ENCODE results near the gene RABL2B.

RABL2B gene

GRCh38 chr22:50737728-50738648 lies 45.4 kb downstream of the RABL2B start, which contains the start of gene ACR:
Gene ACR (plus strand): TSS chr22:50738204. CDS start chr22:50738236, 32 bp downstream.
- peak; percentile 36 for DNase-seq

- no peak for DNase-seq
Observed at GRCh38 chr22:50735739-50736030, 47.8 kb downstream of the RABL2B start.

GRCh38 chr22:50734986-50735738 lies 48.3 kb downstream of the RABL2B start:
- DNase-seq: peak; percentile 13

GRCh38 chr22:50734343-50734771 lies 49.1 kb downstream of the RABL2B start:
- peak; percentile 35 for DNase-seq

GRCh38 chr22:50733521-50734342 lies 49.7 kb downstream of the RABL2B start:
- DNase-seq: no peak

- DNase-seq: no peak
Observed at GRCh38 chr22:50732681-50733080, 50.8 kb downstream of the RABL2B start.

GRCh38 chr22:50731811-50732624 lies 51.4 kb downstream of the RABL2B start:
- DNase-seq: no peak

GRCh38 chr22:50730941-50731661 lies 52.3 kb downstream of the RABL2B start:
- no peak for DNase-seq

- DNase-seq: no peak
Observed at GRCh38 chr22:50730013-50730891, 53.2 kb downstream of the RABL2B start.

GRCh38 chr22:50729391-50730012 lies 53.9 kb downstream of the RABL2B start:
- no peak for DNase-seq

- DNase-seq: no peak
Observed at GRCh38 chr22:50728523-50728931, 54.9 kb downstream of the RABL2B start.

- DNase-seq: no peak
Observed at GRCh38 chr22:50727678-50728522, 55.5 kb downstream of the RABL2B start.

GRCh38 chr22:50726643-50727340 lies 56.6 kb downstream of the RABL2B start:
- no peak for DNase-seq

- no peak for DNase-seq
Observed at GRCh38 chr22:50725597-50725996, 57.8 kb downstream of the RABL2B start.

- DNase-seq: no peak
Observed at GRCh38 chr22:50724616-50725015, 58.8 kb downstream of the RABL2B start.

- DNase-seq: no peak
Observed at GRCh38 chr22:50723991-50724390, 59.4 kb downstream of the RABL2B start.

GRCh38 chr22:50722716-50723428 lies 60.6 kb downstream of the RABL2B start:
- no peak for DNase-seq
